Activated naive CD4-positive, alpha-beta T cell treated with anti-CD3 and anti-CD28 coated beads, Interleukin-2, amount 10 ng/mL, durations not matched to agents 7 days and 5 days (primary cell): ENCODE data around the gene ME3.

Experiments
- CTCF ChIA-PET: fragments of 350-600 bp; sonication (Branson Sonifier 250); formaldehyde crosslinking; loops from one replicate; lab custom pipeline; 2021; ENCODE audit warnings: antibody characterized with exemption; lab: Charles Lee
- DNase-seq: peaks from one replicate; pipeline ENCODE4 v3.0.0-alpha.2; 2020
- H3K27ac Mint-ChIP-seq: one replicate; pipeline ENCODE4 v1.8.0; 2021; ENCODE audit warnings: mild to moderate bottlenecking, moderate library complexity, mixed read lengths
- H3K27me3 Mint-ChIP-seq: one replicate; pipeline ENCODE4 v1.8.0; 2021; ENCODE audit warnings: mild to moderate bottlenecking, mixed read lengths
- H3K36me3 Mint-ChIP-seq: one replicate; pipeline ENCODE4 v1.8.0; 2021; ENCODE audit warnings: mixed read lengths
- H3K4me1 Mint-ChIP-seq: one replicate; pipeline ENCODE4 v1.8.0; 2021; ENCODE audit warnings: mixed read lengths
- H3K4me3 Mint-ChIP-seq: one replicate; pipeline ENCODE4 v1.8.0; 2021; ENCODE audit warnings: mild to moderate bottlenecking, moderate library complexity, mixed read lengths
- H3K9me3 Mint-ChIP-seq: one replicate; pipeline ENCODE4 v1.8.0; 2021; ENCODE audit warnings: mixed read lengths

ME3 gene

GRCh38 chr11:86483940-86484794 is 188.2 kb downstream of the ME3 start:
- Mint-ChIP-seq H3K4me3 (no peak overlapping the region), H3K36me3 (no peaks in the 10 kb centered on the region), H3K4me1 (no peaks in the 10 kb centered on the region), H3K9me3 (no peaks in the 10 kb centered on the region), H3K27me3 (no peaks in the 10 kb centered on the region), H3K27ac (no peak overlapping the region)
- CTCF ChIA-PET: interaction anchor here (1.2 kb wide), 1 partner anchor 8 kb away, joined by 3 read pairs; no protein-coding TSS in a partner anchor
- no peak for DNase-seq

- no peaks in the 10 kb centered on the region for H3K4me1 Mint-ChIP-seq
- no peak overlapping the region for H3K4me3 Mint-ChIP-seq
- no peak for DNase-seq
- CTCF ChIA-PET: no interaction called here
- no peaks in the 10 kb centered on the region for H3K27me3 Mint-ChIP-seq
- H3K36me3 Mint-ChIP-seq: no peaks in the 10 kb centered on the region
- no peaks in the 10 kb centered on the region for H3K9me3 Mint-ChIP-seq
- no peak overlapping the region for H3K27ac Mint-ChIP-seq
Measured at GRCh38 chr11:86483610-86483939, 188.8 kb downstream of the ME3 start.

GRCh38 chr11:86482692-86483091 is 189.7 kb downstream of the ME3 start:
- no peak for DNase-seq
- H3K36me3 Mint-ChIP-seq: no peaks in the 10 kb centered on the region
- no peaks in the 10 kb centered on the region for H3K27me3 Mint-ChIP-seq
- CTCF ChIA-PET: interaction anchor here (0.6 kb wide), 1 partner anchor 127 kb away, joined by 3 read pairs; no protein-coding TSS in a partner anchor
- H3K9me3 Mint-ChIP-seq: no peaks in the 10 kb centered on the region
- H3K4me3 Mint-ChIP-seq: no peak overlapping the region
- H3K4me1 Mint-ChIP-seq: no peaks in the 10 kb centered on the region
- no peak overlapping the region for H3K27ac Mint-ChIP-seq

- Mint-ChIP-seq H3K9me3 (no peaks in the 10 kb centered on the region), H3K27ac (no peak overlapping the region), H3K27me3 (no peaks in the 10 kb centered on the region), H3K4me1 (no peaks in the 10 kb centered on the region), H3K4me3 (no peak overlapping the region), H3K36me3 (no peaks in the 10 kb centered on the region)
- no peak for DNase-seq
- CTCF ChIA-PET: interaction anchor here (1.0 kb wide), 2 partner anchors 16 to 58 kb away, joined by 3 read pairs; no protein-coding TSS in a partner anchor
Measured at GRCh38 chr11:86481399-86481798, 191.0 kb downstream of the ME3 start.

GRCh38 chr11:86478348-86478747 is 194.1 kb downstream of the ME3 start:
- CTCF ChIA-PET: no interaction called here
- no peaks in the 10 kb centered on the region for H3K27me3 Mint-ChIP-seq
- no peaks in the 10 kb centered on the region for H3K4me1 Mint-ChIP-seq
- DNase-seq: no peak
- no peaks in the 10 kb centered on the region for H3K9me3 Mint-ChIP-seq
- H3K4me3 Mint-ChIP-seq: no peak overlapping the region
- no peak overlapping the region for H3K27ac Mint-ChIP-seq
- H3K36me3 Mint-ChIP-seq: no peaks in the 10 kb centered on the region

GRCh38 chr11:86477495-86478155 is 194.8 kb downstream of the ME3 start:
- H3K27ac Mint-ChIP-seq: no peak overlapping the region
- H3K9me3 Mint-ChIP-seq: no peaks in the 10 kb centered on the region
- H3K4me3 Mint-ChIP-seq: no peak overlapping the region
- H3K4me1 Mint-ChIP-seq: no peaks in the 10 kb centered on the region
- no peaks in the 10 kb centered on the region for H3K36me3 Mint-ChIP-seq
- no peaks in the 10 kb centered on the region for H3K27me3 Mint-ChIP-seq
- CTCF ChIA-PET: no interaction called here
- DNase-seq: no peak

- no peak for DNase-seq
- H3K27ac Mint-ChIP-seq: no peak overlapping the region
- no peaks in the 10 kb centered on the region for H3K27me3 Mint-ChIP-seq
- no peaks in the 10 kb centered on the region for H3K9me3 Mint-ChIP-seq
- H3K4me1 Mint-ChIP-seq: no peaks in the 10 kb centered on the region
- H3K36me3 Mint-ChIP-seq: no peaks in the 10 kb centered on the region
- no peak overlapping the region for H3K4me3 Mint-ChIP-seq
- CTCF ChIA-PET: interaction anchor here (0.5 to 0.7 kb wide), 2 partner anchors 8 to 98 kb away, joined by 3 read pairs; no protein-coding TSS in a partner anchor
Measured at GRCh38 chr11:86476109-86476861, 196.1 kb downstream of the ME3 start.

GRCh38 chr11:86475027-86475426 is 197.4 kb downstream of the ME3 start:
- Mint-ChIP-seq H3K4me3 (no peak overlapping the region), H3K36me3 (no peaks in the 10 kb centered on the region), H3K27ac (no peak overlapping the region), H3K27me3 (no peaks in the 10 kb centered on the region), H3K4me1 (no peaks in the 10 kb centered on the region), H3K9me3 (no peaks in the 10 kb centered on the region)
- no peak for DNase-seq
- CTCF ChIA-PET: no interaction called here

GRCh38 chr11:86473991-86474833 is 198.2 kb downstream of the ME3 start:
- DNase-seq: no peak
- Mint-ChIP-seq H3K36me3 (no peaks in the 10 kb centered on the region), H3K27me3 (no peaks in the 10 kb centered on the region), H3K27ac (no peak overlapping the region), H3K4me3 (no peak overlapping the region), H3K4me1 (no peaks in the 10 kb centered on the region), H3K9me3 (no peaks in the 10 kb centered on the region)
- CTCF ChIA-PET: no interaction called here

GRCh38 chr11:86469491-86470388 is 202.7 kb downstream of the ME3 start:
- Mint-ChIP-seq H3K4me3 (no peak overlapping the region), H3K36me3 (no peaks in the 10 kb centered on the region), H3K27ac (no peak overlapping the region), H3K27me3 (no peaks in the 10 kb centered on the region), H3K4me1 (no peaks in the 10 kb centered on the region), H3K9me3 (no peaks in the 10 kb centered on the region)
- DNase-seq: no peak
- CTCF ChIA-PET: no interaction called here

- Mint-ChIP-seq H3K27ac (no peak overlapping the region), H3K4me1 (no peaks in the 10 kb centered on the region), H3K27me3 (no peaks in the 10 kb centered on the region), H3K4me3 (no peak overlapping the region), H3K9me3 (no peaks in the 10 kb centered on the region), H3K36me3 (no peaks in the 10 kb centered on the region)
- DNase-seq: no peak
- CTCF ChIA-PET: no interaction called here
Measured at GRCh38 chr11:86468169-86468568, 204.2 kb downstream of the ME3 start.

GRCh38 chr11:86464509-86465221 is 207.8 kb downstream of the ME3 start:
- CTCF ChIA-PET: no interaction called here
- no peak overlapping the region for H3K4me3 Mint-ChIP-seq
- DNase-seq: no peak
- no peaks in the 10 kb centered on the region for H3K36me3 Mint-ChIP-seq
- no peaks in the 10 kb centered on the region for H3K9me3 Mint-ChIP-seq
- H3K27ac Mint-ChIP-seq: no peak overlapping the region
- H3K27me3 Mint-ChIP-seq: no peaks in the 10 kb centered on the region
- H3K4me1 Mint-ChIP-seq: no peaks in the 10 kb centered on the region
